ENCODE results near the gene SLC41A3.

Gene SLC41A3

DNA sequence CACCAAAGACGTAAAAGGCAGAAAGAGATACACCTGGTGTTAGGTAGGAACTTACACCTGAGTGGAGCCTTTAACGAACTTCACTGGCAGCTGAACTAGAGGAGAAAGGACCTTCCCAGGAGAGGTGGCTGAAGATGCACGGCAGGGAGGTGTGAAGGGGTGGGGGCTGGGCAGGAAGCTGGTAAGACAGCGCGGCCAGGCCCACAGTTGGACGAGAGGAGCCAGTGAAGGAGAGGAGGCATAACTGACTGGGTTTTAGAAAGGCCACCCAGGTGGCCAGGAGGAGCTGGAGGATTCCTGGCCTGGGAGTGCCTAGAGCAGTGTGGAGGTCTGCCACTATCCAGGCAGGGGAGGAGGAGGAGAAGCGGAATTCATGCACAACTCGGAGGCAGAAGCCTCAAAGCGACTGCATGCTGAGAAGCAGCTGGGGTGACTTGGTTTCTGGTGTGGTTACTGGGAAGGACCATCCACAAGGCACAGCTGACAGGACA, 51.9 kb downstream of the SLC41A3 start:
- in situ Hi-C loops (cut with MboI; ENCODE audit: low sequenced_read_pairs), result no loop called here

DNA sequence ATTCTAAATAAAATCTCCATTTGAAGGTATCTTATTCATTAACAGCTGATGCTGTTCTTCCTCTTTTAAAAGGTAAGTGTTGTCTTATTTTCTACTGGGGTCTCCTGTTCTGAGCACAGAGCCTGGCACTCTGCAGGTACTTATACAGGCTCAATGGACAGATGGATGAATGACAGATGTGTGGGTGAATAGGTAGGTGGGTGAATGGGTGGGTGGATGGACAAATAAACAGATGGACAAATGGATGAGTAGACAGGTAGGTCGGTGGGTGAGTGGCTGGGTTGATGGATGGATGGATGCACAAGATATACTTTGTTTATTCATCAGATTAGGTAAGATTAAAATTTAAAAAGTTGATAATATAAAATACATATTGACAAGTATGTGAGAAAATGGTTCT, 53.5 kb downstream of the SLC41A3 start:
- in situ Hi-C loops (cut with MboI; ENCODE audit: low sequenced_read_pairs), result no loop called here

DNA sequence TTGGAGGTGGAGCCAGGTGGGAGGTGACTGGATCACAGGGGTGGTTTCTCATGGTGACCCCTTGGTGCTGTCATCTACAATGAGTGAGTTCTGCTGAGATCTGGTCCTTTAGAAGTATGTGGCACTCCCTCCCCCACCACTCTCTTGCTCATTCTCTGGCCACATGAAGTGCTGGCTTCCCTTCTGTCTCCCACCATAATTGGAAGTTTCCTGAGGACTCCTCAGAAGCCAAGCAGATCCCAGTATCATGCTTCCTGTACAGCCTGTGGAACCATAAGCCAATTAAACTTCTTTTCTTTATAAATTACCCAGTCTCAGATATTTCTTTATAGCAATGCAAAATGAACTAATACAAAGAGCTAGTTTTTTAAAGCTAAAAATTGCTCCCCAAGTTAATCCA, 54.7 kb downstream of the SLC41A3 start:
- in situ Hi-C loops (cut with MboI; ENCODE audit: low sequenced_read_pairs), result no loop called here

DNA sequence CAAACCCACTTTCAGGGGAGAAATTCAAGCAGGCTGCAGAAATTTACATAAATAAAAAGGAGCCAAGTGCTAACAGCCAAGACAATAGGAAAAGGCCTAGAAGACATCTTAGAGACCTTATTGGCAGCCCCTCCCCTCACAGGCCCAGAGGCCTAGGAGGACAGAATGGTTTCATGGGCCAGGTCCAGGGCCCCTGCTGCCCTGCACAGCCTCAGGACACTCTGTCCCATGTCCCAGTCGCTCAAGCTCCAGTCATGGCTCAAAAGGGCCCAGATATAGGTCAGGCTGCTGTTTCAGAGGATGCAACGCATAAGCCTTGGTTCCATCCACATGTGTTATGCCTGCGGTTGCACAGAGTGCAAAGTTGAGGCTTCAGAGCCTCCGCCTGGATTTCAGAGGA, 55.8 kb downstream of the SLC41A3 start:
- in situ Hi-C loops (cut with MboI; ENCODE audit: low sequenced_read_pairs), result no loop called here

DNA sequence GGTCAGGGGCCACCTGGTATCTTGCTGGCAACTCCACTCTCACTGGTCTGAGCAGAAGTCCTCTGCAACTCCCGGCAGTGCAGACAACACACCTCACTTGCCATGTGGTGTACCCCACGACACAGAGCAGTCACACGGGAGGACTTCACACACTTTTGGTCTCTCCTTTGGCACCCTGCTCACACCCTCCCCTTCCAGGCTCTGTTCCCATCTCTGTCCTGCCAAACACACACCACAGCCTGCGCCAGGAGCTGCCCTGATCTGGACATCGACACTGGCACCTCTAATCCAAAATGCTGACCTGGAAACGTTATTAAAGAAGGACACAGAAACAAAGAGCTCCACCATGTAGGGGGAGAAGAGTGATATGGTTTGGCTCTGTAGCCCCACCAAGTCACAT, 57.2 kb downstream of the SLC41A3 start:
- in situ Hi-C loops (cut with MboI; ENCODE audit: low sequenced_read_pairs), result no loop called here

DNA sequence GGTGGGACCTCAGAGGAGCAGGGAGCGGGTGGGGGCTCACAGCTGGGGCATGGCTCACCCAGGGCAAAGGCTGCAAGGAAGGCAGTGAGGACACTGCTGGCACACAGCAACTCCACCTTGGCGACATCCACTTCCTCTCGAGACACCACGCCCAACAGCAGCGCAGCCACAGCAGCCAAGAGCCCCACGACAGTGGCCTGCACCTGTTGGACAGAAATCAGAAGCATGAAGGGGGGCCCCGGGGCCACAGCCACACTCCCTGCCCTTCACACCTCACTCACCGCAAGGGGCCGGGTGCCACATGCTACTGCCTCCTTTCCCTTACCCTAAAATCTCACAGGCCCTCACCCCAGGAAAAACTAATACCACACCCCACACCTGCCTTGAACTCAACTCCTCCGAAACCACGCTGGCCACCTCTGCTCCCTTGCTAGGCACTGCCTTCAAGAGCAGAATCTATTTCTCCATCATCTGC, 57.6 kb downstream of the SLC41A3 start:
- in situ Hi-C loops (cut with MboI; ENCODE audit: low sequenced_read_pairs), result no loop called here

DNA sequence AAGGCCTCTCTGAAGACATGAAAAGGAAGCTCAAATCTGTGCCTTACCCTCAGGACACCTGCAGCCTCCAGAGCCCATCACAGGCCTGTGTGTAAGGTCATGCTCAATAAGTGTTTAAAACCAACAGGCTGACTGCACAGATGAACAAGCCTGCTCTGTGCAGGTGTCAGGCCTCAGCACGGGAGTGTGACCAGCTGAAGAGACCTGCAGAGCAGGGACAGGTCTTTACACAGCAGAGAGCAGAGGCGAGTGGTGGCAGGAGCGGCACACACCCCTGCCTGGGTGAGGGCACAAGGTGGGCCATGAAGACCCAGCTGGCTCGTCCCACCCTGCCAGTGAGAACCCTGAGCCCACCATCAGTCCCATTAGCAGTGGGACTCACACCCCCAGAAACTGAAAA, 58.1 kb downstream of the SLC41A3 start:
- in situ Hi-C loops (cut with MboI; ENCODE audit: low sequenced_read_pairs), result no loop called here

DNA sequence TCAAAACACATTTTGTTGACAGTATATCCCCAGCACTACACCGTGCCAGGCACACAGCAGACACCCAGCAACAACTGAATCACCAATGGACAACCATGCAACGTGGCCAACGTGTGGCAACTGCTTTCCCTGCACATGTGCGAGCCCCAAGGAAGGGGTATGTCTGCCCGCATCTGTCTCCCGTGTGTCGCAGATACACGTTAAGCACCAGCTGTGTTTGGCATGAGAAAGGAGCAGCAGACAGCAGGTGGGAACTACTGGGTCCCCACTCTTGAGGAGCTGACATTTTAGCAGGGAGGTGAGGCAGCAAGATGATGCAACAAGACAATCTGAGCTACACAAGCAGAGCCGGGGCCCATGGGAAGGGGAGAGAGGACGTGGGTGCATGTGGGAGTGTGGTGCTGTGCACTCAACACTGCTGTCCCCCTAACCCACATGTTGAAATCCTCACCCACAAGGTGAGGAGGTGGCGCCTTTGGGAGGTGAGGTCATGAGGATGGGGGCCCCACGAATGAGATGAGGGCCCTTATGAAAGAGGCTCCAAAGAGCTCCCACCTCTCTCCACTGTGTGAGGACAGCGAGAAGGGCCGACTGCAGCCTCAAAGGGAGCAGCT, 58.7 kb downstream of the SLC41A3 start:
- in situ Hi-C loops (cut with MboI; ENCODE audit: low sequenced_read_pairs), result no loop called here

DNA sequence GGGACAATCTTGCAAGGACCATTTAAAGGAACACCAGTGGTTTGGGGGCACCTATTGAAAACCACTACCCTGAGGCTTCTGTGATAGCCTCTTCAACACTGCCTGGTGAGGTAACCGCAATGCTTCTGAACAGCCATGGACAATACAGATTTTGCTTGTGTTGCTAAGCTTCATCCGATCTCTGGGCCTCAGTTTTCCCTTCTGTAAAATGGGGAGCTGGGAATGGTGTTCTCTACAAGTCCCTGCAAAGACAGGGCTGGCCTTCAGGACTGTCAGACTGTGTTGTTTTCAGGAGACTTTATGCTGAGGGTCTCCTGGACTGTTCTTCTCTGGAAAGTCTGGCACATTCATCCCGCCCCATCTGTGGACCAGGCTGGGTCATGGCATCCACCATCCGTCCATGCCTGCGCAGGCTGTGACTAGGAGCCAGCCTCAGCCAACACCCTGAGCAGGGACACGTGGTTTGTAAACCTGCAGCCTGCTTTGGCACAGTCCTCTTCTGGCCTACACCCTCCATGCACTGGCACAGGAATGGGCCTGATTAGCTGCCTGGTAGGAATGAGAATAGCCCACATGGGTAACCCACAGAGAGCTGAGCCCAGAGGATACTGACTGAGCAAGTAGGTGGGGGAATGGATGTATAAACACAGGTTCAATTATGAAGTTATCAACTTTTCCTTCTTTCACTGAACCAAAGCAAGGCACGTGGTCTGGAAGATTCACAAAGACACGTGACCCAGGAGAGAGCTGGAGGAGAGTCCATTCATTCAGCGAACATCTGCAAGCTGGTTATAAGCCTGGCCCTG, 59.7 kb downstream of the SLC41A3 start:
- in situ Hi-C loops (cut with MboI; ENCODE audit: low sequenced_read_pairs), result no loop called here

DNA sequence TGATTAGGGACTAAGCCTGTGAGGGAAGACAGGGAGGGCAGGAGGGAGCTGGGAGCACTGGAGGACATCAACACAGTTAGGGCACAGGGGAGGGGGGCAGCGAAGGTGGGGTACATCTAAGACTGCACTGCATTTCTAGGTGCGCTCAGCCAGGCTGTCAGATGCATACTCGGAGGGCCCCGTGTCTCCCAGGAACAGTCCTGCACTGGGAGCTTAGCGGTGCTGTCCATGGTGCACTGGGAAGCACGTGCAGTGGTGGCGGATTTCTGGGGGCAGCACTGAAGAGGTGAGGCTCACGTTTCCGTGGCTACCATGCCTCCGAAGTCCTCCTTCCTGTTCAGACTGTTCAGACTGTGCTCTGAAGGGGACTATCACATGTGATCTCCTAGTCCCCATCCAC, 60.5 kb downstream of the SLC41A3 start:
- in situ Hi-C loops (cut with MboI; ENCODE audit: low sequenced_read_pairs), result no loop called here

DNA sequence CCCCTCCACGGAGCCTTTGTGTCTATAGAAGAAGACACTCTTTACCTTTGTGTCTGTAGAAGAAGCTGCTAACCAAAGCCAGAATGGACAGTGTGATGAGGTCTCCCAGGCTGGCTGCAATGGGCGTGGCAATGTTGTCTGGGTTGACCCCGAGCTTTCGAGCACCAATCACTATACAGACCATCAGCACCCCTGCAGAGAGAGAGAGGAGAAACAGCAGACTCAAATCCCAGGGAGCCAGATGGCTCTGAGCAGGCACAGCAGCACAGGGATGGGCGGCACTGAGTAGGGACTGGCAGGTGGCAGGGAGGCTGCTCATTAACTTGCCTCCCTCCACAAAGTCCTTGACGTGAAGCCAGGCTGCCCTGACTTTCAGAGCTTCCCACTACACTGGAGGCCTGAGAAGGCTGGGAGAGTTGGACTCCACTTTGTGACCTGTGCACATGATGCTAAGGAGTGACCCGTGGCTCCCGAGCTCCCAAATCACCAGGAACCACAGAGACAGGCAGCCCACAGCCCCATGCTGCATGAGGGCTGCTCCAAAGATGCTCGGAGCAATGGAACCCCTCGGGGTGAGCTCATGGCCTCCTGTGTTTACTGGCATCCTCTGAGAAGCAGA, 61.1 kb downstream of the SLC41A3 start:
- in situ Hi-C loops (cut with MboI; ENCODE audit: low sequenced_read_pairs), result no loop called here

DNA sequence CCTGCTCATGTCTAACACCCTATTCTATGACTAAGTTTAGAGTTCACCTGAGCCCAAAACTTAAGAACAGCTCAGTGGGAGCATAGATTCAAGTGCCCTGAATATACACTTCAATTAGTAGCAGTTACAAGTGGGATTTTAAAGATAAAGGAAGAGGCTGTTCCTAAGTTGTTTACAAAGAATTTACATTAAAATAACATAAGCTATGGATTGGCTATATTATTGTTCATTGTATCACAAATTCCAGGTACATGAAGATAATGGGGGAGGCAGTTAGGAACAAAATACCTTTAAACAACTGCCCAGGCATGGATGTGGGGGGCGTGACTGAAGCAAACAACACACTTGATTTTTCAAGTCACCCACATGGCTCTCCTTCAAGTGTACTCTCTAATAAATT, 62.2 kb downstream of the SLC41A3 start:
- in situ Hi-C loops (cut with MboI; ENCODE audit: low sequenced_read_pairs), result no loop called here

DNA sequence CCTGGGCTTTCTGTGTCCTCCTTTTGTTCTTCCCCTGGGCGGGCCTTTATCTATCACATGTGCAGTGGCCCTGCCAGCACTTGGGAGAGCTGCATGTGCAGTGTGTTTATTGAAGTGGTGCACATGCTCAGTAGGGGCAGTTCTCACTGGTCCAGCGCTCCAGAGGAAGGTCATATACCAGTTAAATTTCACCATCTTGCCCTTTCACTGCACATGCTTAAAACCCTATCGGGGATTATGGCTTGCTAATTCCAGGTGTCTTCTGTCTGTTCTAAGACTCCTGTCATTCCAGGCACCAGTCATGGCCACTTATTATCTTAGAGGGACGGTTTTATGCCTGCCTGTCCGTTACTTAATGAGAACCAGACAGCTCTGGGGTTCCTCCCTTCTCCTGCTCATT, 62.7 kb downstream of the SLC41A3 start:
- in situ Hi-C loops (cut with MboI; ENCODE audit: low sequenced_read_pairs), result no loop called here

DNA sequence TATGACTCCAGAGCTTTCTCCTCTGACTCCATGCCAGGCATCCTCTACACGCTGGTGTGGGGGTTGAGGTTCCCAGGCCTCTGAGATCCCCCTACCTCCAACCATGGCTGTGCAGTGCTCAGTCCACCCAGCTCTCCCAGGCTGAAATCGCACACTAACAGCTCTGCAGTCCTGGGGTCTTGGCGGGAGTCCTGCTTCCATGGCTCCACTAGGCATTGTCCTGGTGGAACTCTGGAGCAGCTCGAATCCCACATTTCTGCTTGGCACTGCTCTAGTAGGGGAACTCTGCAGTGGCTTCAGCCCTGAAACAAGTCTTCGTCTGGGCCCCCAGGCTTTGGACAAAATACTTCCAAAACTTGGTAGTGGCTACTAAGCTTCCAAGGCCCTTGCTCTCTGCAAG, 64.2 kb downstream of the SLC41A3 start:
- in situ Hi-C loops (cut with MboI; ENCODE audit: low sequenced_read_pairs), result no loop called here

DNA sequence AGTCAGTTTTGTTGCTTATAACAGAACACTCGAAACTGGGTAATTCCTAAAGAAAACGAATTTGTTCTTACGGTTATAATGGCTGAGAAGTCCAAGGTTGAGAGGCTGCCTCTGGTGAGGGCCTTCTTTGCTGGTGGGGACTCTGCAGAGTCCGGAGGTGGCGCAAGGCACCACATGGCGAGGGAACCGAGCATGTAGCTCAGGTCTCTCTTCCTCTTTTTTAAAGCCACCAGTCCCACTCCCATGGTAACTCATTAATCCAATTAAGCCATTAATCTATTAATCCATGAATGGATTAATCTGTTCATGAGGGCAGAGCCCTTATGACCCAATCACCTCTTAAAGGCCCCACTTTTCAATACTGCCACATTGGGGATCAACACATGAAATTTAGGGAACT, 64.9 kb downstream of the SLC41A3 start:
- in situ Hi-C loops (cut with MboI; ENCODE audit: low sequenced_read_pairs), result no loop called here

DNA sequence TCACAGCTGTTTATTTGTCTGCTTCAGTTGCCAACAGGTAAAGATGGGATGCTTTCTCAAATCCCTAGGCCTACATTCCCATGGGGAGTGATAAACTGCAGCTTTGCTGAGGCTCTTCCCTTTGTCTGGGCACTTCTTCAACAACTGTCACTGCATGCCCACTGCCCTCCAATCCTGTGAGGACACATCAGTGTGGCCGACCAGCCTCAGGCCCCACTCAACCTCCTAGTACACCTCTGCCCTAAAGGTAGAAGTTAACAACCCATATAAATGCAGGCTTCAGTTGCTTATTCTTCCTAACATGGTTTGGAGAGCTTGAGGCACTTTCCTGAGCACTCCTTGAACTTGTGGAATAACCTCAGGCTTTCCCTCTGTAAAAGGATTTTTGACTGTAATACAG, 65.4 kb downstream of the SLC41A3 start:
- in situ Hi-C loops (cut with MboI; ENCODE audit: low sequenced_read_pairs), result no loop called here

DNA sequence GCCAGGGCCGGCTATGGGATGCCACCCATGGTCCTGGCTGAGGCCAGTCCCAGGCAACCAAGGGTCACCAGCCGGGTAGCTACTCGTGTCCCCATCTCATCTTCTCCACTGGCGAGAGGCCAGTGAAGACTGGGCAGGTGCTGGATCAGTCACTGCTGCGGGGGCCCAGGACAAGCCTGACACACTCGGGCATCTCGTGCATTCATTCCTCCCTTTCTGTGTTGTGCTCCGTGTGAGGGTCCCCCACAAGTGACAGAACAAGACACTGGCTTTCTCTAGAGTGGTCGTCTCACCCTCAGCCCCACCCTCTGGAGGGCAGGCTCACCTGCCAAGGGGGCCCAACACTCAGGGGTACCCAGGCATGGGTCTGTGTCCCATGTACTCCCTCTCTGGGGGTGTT, 66.6 kb downstream of the SLC41A3 start:
- in situ Hi-C loops (cut with MboI; ENCODE audit: low sequenced_read_pairs), result no loop called here

DNA sequence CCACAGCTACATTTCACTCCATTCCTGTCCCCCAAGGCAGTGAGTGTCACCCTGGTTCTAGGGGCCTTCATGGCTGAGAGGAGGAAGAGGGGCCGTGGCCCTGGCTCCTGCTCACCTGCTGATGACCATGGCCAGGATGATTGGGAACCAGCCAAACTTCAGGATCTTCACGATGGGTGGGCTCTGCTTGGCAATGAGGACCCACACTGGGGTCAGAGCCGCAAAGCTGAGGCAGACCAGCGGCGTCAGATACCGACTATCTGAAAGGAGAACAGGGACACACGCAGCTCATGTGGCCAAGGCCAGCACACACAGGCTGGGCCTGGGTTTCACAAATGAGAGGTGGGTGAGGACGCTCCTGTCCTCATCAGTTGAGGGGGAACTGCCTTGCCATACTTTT, 67.3 kb downstream of the SLC41A3 start:
- in situ Hi-C loops (cut with MboI; ENCODE audit: low sequenced_read_pairs), result no loop called here

DNA sequence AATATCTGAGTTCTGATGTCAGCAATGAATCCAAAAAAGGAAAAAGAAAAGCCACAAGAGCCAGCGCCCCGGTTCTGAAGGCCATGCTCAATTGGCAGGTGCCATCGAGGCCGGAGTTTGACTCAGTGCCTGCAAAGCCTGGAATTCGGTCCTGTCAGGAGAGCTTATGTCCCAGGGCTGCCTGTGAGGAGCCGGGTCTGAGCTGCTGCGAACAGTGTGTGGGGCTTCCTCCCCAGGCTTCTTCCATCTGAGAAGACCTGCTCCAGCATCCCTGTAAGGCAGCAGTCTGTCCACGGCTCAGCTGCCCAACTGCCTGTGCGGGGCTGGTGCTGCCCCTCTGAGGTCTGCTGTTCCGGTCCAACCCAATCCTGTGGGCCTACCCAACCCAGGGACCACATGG, 68.8 kb downstream of the SLC41A3 start:
- in situ Hi-C loops (cut with MboI; ENCODE audit: low sequenced_read_pairs), result no loop called here

DNA sequence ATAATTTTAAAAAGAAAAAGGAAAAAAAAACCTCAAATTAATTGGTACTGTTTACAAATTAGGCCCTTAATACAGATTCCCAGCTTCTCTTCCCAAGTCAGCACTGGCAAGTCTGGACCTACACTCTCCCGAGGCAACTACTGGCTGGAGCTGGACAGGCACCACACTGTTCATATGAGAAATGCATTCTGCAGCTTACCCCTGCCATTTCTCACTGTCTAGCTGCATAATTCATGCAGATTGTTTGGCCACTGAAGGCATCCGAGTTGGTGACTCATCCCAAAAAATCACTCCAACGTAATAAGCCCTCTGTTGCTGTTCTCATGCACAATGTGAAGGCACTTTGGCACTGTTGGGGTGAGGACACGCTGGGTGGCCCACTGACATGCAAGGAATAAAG, 69.7 kb downstream of the SLC41A3 start:
- in situ Hi-C loops (cut with MboI; ENCODE audit: low sequenced_read_pairs), result no loop called here

DNA sequence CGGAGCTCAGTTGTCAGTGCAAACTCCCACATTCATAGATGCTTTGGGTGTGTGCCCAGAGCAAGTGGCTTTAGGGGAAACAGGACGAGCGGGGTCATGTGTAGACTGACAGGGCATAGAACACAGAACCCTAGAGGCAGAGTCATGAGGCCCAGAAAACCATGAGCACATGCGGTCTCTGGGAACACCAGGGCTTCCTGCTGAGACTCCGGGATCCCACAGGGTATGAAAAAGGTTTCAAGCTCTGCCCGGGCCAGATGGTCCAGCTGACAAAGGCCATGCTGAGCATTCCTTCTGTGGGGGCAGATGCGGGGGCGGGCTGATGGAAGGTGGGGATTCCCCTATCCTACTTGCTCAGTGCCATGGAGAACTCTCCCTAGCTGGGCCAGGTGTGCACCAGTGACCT, 70.2 kb downstream of the SLC41A3 start:
- in situ Hi-C loops (cut with MboI; ENCODE audit: low sequenced_read_pairs), result no loop called here

DNA sequence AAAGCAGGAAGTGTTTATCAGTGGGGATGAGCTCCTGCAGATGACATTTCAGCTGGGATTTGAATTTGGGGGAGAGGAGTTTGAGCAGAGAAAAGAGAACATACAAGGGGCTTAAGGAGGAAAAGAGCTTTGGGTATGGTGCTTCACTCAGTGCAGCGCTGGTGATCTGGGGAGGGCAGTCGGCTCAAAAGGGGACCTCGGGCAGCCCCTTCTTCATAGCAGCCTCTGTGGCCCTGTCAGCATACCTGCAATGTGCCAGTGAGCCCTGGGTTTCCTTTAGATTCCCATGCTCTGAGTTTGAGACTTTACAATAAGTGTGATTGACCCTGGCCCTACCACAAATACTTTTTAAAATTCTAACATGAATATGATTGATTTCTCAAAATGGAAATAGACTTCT, 74.7 kb downstream of the SLC41A3 start:
- in situ Hi-C loops (cut with MboI; ENCODE audit: low sequenced_read_pairs), result no loop called here
